DMS153 treated with DMSO at 0.1 percent for 48 hours (cell line): ENCODE data around the gene ANKRD37.
A peak's percentile ranks its signal among the peaks of the same experiment; 100 is the strongest.

Experiments
- DNase-seq: peaks from one replicate; lab custom pipeline; 2025; ENCODE audit not compliant: unreplicated experiment; lab: John Stamatoyannopoulos, UW

Gene ANKRD37

DNA sequence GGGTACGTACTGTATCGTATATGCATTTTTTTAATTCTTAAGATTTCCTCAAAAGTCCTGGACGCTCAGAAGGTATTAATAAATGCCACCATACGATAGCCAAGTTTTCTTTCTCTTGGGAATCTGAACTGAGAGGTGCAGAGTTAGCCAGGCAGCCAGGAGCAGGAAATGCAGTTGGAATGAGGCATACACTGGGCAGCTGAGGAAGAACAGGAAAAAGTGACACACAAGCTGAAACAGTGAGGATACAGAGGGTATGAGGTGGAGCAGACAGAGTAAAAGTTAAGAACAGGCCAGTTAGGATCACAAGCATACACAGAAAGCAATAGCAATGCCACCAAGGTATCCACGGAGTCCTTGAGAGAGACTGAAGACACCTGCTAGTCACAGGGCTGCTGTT is 15.8 kb downstream of the ANKRD37 start:
- no peak for DNase-seq

- DNase-seq = no peak
Observed at GRCh38 chr4:185416955-185417354, 20.3 kb downstream of the ANKRD37 start.

- DNase-seq = no peak
Observed at GRCh38 chr4:185421366-185422124, 24.9 kb downstream of the ANKRD37 start.

DNA sequence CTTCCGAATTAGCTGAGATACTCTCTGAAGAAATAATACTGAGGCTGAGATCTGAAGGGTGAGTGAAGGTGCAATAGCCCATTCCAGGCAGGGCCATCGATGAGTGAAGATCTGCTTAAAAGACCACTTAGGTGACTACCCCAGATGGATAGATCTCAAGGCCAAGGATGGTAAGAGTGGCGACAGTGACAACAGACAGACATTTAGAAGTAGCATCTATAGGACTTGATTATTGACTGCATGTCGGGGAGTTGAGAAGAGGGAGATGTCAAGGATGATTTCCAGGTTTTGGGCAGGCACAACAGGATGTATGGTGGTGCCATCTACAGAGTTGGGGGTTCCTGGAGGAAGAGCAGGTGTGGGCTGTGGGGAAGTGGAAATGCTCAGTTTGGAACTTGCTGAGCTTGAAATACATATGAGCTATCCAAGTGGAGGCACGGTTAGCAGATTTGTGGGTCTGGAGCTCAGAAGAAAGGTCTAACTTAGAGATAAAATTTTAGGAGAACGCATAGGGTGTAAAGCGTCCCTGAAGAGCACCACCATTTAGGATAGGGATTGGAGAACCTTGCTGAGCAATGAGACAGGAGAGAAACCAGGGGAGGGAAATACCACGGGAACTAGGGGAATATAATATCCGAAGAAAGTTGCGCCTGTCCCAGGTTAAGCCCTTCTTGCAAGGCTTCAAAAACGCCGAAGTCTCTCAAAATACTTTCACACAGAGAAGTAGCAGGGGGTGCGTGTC is 28.4 kb downstream of the ANKRD37 start:
- DNase-seq = no peak

DNA sequence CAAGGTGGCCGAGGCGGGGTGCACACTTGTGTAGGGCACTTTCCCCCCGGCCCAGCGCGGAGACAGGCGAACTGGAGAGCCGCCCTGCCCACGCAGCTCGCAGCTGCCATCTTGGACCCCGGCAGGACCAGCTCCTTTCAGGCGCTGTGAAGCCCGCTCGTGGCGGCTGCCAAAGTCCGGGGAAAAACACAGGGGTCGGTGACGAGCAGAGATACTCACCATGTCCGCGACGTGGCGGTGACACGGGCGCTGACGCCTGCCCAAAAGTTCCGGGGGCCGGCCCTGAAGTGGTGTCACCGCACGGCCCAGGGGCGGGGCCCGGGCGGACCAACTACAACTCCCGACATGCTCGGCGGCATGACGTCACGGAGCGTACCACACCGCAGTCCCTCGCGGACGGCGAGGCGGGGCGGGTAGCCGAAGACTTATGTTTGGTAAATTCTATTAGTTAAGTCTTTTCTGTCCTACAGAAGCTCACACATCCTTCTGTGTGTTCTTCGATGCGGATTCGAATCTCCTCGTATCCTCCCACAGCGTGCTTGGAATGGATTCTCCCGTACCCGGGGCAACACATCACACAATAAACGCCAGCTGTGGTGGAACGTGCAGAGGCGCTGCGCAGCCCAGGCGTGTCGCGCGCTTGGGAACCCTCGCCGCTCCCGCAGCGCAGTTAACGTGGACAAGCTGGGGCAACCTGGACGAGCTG is 29.2 kb downstream of the ANKRD37 start, which contains the start of gene UFSP2:
TSS of gene UFSP2 (minus strand) at position 318 of the 706 bp plus-strand sequence. CDS start at position 222, 96 bp downstream.
- peak; percentile 92 for DNase-seq

- no peak for DNase-seq
Observed at GRCh38 chr4:185426960-185427688, 30.5 kb downstream of the ANKRD37 start.

GRCh38 chr4:185429660-185430059 is 33.0 kb downstream of the ANKRD37 start:
- no peak for DNase-seq

- DNase-seq = no peak
Observed at GRCh38 chr4:185435466-185435865, 38.8 kb downstream of the ANKRD37 start.

DNA sequence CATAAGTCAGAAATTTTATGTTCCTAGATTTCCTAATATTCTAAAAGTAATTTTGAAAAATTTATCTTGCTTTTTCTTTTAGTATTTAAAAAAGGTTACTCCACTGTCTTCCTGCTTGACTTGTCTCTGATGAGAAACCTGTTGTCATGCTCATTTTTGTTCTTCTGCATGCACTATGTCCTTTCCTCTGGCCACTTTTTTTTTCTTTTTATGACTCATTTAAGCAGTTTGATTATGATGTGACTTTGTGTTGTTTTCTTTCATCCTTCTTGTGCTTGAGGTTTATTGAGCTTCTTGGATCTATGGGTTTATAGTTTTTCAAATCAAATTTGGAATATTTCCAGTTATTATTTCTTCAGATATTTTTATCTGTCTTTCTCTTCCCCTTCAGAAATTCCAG is 41.2 kb downstream of the ANKRD37 start:
- DNase-seq = no peak

- no peak for DNase-seq
Observed at GRCh38 chr4:185441479-185441878, 44.8 kb downstream of the ANKRD37 start.

DNA sequence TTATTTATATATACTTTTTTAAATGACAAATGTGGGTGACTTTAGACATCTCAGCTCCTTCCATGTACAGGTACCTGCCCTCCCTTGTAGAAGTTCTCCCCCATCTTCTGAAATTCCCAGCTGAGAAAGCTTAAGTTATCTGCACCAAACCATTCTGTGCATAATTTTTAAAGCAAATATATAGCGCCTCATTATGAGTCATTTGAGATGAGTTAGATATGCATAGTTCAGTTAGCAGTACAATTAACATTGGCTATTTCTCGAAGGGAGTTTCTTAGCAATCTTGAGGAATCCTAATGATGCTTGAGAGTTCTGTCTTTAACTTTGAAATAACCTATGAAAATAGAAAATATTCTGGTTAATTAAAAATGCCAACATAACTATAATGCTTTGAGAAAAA is 48.6 kb downstream of the ANKRD37 start:
- DNase-seq = no peak
